HepG2 (cell line): ENCODE measurements around the gene P3H4. TPM values are rescaled to one million over a fixed set of nuclear protein-coding genes. Genes with fewer than 3 reads are reported as not detected.
A peak's percentile ranks its signal among the peaks of the same experiment; 100 is the strongest.

Source experiments
- AGO2 ChIP-seq: fragments of 200-400 bp; formaldehyde crosslinking; optimal IDR thresholded peaks from 2 replicates; pipeline ENCODE3; 2017; ENCODE audit warnings: mild to moderate bottlenecking, low read depth, low read length, moderate library complexity
- HIVEP1 ChIP-seq: sonication (generic); formaldehyde crosslinking; IDR thresholded peaks from 2 replicates; pipeline ENCODE4 v1.4.0; 2020; ENCODE audit warnings: mild to moderate bottlenecking, missing genetic modification reagents
- POLR2G ChIP-seq: fragments of 200-400 bp; formaldehyde crosslinking; IDR thresholded peaks from 2 replicates; pipeline ENCODE4 v1.6.1; 2018; ENCODE audit warnings: mild to moderate bottlenecking, low read depth, low read length, moderate library complexity
- XBP1 ChIP-seq: sonication (generic); formaldehyde crosslinking; IDR thresholded peaks from 2 replicates; pipeline ENCODE4 v1.5.0; 2020; ENCODE audit warnings: missing genetic modification reagents
- polyA plus RNA-seq, 8 experiments: library from polyadenylated mRNA; depleted of rRNA in 3 of 8; stranded (reverse) in 7 of 8; unstranded in 1 of 8; fragments of >200 nt; fragmentation: Illumina TruSeq in 4 of 8; extraction: Trizol in 4 of 8; gene quantifications; 2 replicates each; pipeline versions ENCODE4 v1.2.1 to v1.2.3, GENCODE V29; 2011 to 2016; ENCODE audit warnings: low read depth in 4 of 8, missing spikeins in 1 of 8, mixed read lengths in 1 of 8; ENCODE audit not compliant: insufficient read depth in 1 of 8
- total RNA-seq, 5 experiments: library from RNA; depleted of rRNA; stranded (reverse); fragments of >200 nt; fragmentation: Illumina TruSeq; extraction: Trizol; gene quantifications; 2 replicates each; pipeline ENCODE4 v1.2.3, GENCODE V29; 2016; ENCODE audit warnings: low read depth in 1 of 5
- TF ChIP-seq, protein P1 (sequence below): fragments of 450-650 bp; IDR thresholded peaks from 2 replicates; pipeline ENCODE4 v1.6.1; 2017; ENCODE audit warnings: mild to moderate bottlenecking
- TF ChIP-seq, protein P2 (sequence below): IDR thresholded peaks from 2 replicates; pipeline ENCODE4 v1.6.1; 2018; ENCODE audit warnings: missing genetic modification reagents, mild to moderate bottlenecking, missing compliant biosample characterization
- TF ChIP-seq, protein P3 (sequence below): sonication (generic); formaldehyde crosslinking; IDR thresholded peaks from 2 replicates; pipeline ENCODE4 v1.5.1; 2020; ENCODE audit warnings: mild to moderate bottlenecking, missing genetic modification reagents, moderate library complexity
- TF ChIP-seq, protein P4 (sequence below): sonication (generic); formaldehyde crosslinking; IDR thresholded peaks from 2 replicates; pipeline ENCODE4 v1.4.0; 2020; ENCODE audit warnings: missing genetic modification reagents
- TF ChIP-seq, protein P5 (sequence below): sonication (generic); formaldehyde crosslinking; IDR thresholded peaks from 2 replicates; pipeline ENCODE4 v1.5.1; 2020; ENCODE audit warnings: mild to moderate bottlenecking, missing genetic modification reagents, moderate library complexity
- TF ChIP-seq, protein P6 (sequence below): sonication (generic); formaldehyde crosslinking; IDR thresholded peaks from 2 replicates; pipeline ENCODE4 v1.5.0; 2020; ENCODE audit warnings: mild to moderate bottlenecking, missing genetic modification reagents

P3H4 gene
- total and polyA plus RNA-seq, 2 of the 13 experiments (the other 11 are each of a cell fraction or from before 2014, with no cell fraction given), result 37.1 to 50.6 TPM

DNA sequence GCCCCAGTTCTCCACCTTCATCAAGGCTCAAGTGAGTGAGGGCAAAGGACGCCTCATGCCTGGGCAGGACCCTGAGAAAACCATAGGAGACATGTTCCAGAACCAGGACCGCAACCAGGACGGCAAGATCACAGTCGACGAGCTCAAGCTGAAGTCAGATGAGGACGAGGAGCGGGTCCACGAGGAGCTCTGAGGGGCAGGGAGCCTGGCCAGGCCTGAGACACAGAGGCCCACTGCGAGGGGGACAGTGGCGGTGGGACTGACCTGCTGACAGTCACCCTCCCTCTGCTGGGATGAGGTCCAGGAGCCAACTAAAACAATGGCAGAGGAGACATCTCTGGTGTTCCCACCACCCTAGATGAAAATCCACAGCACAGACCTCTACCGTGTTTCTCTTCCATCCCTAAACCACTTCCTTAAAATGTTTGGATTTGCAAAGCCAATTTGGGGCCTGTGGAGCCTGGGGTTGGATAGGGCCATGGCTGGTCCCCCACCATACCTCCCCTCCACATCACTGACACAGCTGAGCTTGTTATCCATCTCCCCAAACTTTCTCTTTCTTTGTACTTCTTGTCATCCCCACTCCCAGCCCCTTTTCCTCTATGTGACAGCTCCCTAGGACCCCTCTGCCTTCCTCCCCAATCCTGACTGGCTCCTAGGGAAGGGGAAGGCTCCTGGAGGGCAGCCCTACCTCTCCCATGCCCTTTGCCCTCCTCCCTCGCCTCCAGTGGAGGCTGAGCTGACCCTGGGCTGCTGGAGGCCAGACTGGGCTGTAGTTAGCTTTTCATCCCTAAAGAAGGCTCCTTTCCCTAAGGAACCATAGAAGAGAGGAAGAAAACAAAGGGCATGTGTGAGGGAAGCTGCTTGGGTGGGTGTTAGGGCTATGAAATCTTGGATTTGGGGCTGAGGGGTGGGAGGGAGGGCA is 10.7 kb upstream of the P3H4 start (continued):
- TF ChIP-seq, protein P1, sequence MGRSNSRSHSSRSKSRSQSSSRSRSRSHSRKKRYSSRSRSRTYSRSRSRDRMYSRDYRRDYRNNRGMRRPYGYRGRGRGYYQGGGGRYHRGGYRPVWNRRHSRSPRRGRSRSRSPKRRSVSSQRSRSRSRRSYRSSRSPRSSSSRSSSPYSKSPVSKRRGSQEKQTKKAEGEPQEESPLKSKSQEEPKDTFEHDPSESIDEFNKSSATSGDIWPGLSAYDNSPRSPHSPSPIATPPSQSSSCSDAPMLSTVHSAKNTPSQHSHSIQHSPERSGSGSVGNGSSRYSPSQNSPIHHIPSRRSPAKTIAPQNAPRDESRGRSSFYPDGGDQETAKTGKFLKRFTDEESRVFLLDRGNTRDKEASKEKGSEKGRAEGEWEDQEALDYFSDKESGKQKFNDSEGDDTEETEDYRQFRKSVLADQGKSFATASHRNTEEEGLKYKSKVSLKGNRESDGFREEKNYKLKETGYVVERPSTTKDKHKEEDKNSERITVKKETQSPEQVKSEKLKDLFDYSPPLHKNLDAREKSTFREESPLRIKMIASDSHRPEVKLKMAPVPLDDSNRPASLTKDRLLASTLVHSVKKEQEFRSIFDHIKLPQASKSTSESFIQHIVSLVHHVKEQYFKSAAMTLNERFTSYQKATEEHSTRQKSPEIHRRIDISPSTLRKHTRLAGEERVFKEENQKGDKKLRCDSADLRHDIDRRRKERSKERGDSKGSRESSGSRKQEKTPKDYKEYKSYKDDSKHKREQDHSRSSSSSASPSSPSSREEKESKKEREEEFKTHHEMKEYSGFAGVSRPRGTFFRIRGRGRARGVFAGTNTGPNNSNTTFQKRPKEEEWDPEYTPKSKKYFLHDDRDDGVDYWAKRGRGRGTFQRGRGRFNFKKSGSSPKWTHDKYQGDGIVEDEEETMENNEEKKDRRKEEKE, result no peak
- TF ChIP-seq HIVEP1, result no peak
- TF ChIP-seq XBP1 (CRISPR knock-in tag), result no peak
- TF ChIP-seq, protein P2, sequence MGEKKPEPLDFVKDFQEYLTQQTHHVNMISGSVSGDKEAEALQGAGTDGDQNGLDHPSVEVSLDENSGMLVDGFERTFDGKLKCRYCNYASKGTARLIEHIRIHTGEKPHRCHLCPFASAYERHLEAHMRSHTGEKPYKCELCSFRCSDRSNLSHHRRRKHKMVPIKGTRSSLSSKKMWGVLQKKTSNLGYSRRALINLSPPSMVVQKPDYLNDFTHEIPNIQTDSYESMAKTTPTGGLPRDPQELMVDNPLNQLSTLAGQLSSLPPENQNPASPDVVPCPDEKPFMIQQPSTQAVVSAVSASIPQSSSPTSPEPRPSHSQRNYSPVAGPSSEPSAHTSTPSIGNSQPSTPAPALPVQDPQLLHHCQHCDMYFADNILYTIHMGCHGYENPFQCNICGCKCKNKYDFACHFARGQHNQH (CRISPR knock-in tag), result no peak
- peak; percentile 46; the same call in 1 of the 2 replicates for TF ChIP-seq POLR2G
- TF ChIP-seq, protein P3, sequence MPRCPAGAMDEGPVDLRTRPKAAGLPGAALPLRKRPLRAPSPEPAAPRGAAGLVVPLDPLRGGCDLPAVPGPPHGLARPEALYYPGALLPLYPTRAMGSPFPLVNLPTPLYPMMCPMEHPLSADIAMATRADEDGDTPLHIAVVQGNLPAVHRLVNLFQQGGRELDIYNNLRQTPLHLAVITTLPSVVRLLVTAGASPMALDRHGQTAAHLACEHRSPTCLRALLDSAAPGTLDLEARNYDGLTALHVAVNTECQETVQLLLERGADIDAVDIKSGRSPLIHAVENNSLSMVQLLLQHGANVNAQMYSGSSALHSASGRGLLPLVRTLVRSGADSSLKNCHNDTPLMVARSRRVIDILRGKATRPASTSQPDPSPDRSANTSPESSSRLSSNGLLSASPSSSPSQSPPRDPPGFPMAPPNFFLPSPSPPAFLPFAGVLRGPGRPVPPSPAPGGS (CRISPR knock-in tag), result peak; percentile 47; the same call in 1 of the 2 replicates
- TF ChIP-seq AGO2, result peak; percentile 67
- TF ChIP-seq, protein P4, sequence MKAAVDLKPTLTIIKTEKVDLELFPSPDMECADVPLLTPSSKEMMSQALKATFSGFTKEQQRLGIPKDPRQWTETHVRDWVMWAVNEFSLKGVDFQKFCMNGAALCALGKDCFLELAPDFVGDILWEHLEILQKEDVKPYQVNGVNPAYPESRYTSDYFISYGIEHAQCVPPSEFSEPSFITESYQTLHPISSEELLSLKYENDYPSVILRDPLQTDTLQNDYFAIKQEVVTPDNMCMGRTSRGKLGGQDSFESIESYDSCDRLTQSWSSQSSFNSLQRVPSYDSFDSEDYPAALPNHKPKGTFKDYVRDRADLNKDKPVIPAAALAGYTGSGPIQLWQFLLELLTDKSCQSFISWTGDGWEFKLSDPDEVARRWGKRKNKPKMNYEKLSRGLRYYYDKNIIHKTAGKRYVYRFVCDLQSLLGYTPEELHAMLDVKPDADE (CRISPR knock-in tag), result 0 out of 2 replicates have a peak, but pooled peaks have one; percentile 35
- TF ChIP-seq, protein P5, sequence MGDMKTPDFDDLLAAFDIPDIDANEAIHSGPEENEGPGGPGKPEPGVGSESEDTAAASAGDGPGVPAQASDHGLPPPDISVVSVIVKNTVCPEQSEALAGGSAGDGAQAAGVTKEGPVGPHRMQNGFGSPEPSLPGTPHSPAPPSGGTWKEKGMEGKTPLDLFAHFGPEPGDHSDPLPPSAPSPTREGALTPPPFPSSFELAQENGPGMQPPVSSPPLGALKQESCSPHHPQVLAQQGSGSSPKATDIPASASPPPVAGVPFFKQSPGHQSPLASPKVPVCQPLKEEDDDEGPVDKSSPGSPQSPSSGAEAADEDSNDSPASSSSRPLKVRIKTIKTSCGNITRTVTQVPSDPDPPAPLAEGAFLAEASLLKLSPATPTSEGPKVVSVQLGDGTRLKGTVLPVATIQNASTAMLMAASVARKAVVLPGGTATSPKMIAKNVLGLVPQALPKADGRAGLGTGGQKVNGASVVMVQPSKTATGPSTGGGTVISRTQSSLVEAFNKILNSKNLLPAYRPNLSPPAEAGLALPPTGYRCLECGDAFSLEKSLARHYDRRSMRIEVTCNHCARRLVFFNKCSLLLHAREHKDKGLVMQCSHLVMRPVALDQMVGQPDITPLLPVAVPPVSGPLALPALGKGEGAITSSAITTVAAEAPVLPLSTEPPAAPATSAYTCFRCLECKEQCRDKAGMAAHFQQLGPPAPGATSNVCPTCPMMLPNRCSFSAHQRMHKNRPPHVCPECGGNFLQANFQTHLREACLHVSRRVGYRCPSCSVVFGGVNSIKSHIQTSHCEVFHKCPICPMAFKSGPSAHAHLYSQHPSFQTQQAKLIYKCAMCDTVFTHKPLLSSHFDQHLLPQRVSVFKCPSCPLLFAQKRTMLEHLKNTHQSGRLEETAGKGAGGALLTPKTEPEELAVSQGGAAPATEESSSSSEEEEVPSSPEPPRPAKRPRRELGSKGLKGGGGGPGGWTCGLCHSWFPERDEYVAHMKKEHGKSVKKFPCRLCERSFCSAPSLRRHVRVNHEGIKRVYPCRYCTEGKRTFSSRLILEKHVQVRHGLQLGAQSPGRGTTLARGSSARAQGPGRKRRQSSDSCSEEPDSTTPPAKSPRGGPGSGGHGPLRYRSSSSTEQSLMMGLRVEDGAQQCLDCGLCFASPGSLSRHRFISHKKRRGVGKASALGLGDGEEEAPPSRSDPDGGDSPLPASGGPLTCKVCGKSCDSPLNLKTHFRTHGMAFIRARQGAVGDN (CRISPR knock-in tag), result peak; percentile 33; the same call in 1 of the 2 replicates
- TF ChIP-seq, protein P6, sequence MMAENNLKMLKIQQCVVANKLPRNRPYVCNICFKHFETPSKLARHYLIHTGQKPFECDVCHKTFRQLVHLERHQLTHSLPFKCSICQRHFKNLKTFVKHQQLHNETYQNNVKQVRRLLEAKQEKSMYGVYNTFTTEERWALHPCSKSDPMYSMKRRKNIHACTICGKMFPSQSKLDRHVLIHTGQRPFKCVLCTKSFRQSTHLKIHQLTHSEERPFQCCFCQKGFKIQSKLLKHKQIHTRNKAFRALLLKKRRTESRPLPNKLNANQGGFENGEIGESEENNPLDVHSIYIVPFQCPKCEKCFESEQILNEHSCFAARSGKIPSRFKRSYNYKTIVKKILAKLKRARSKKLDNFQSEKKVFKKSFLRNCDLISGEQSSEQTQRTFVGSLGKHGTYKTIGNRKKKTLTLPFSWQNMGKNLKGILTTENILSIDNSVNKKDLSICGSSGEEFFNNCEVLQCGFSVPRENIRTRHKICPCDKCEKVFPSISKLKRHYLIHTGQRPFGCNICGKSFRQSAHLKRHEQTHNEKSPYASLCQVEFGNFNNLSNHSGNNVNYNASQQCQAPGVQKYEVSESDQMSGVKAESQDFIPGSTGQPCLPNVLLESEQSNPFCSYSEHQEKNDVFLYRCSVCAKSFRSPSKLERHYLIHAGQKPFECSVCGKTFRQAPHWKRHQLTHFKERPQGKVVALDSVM (CRISPR knock-in tag), result peak; percentile 94
